Neural progenitor cell (in vitro differentiated cells): ENCODE data around the gene EPN2. TPM values are rescaled to one million over a fixed set of nuclear protein-coding genes. Genes with fewer than 3 reads are reported as not detected.
A peak's percentile ranks its signal among the peaks of the same experiment; 100 is the strongest.

Source experiments
- DNase-seq: peaks from one replicate; pipeline ENCODE4 v3.0.0-alpha.2; 2016; ENCODE audit warnings: low spot score
- H2AFZ ChIP-seq: fragments of 200-600 bp; sonication (generic); replicated peaks from 2 replicates; pipeline ENCODE4 v1.6.1; 2016; ENCODE audit warnings: antibody characterized with exemption
- H3F3A ChIP-seq: fragments of 200-600 bp; sonication (generic); 2 replicates; pipeline ENCODE4 v1.6.1; 2016; ENCODE audit warnings: antibody characterized with exemption, low read depth
- H3K27ac ChIP-seq: fragments of 200-600 bp; sonication (generic); 2 replicates; pipeline ENCODE4 v1.5.1; 2016; ENCODE audit warnings: mild to moderate bottlenecking
- H3K27me3 ChIP-seq: fragments of 200-600 bp; sonication (generic); 2 replicates; pipeline ENCODE4 v1.6.1; 2016; ENCODE audit warnings: mild to moderate bottlenecking, moderate library complexity
- H3K36me3 ChIP-seq: fragments of 200-600 bp; sonication (generic); 2 replicates; pipeline ENCODE4 v1.5.1; 2016
- H3K4me1 ChIP-seq: fragments of 200-600 bp; sonication (generic); 2 replicates; pipeline ENCODE4 v1.6.1; 2016; ENCODE audit warnings: mixed run types
- H3K4me2 ChIP-seq: fragments of 200-600 bp; sonication (generic); 2 replicates; pipeline ENCODE4 v1.6.1; 2016
- H3K4me3 ChIP-seq: fragments of 200-600 bp; sonication (generic); 2 replicates; pipeline ENCODE4 v1.5.1; 2016
- H3K79me2 ChIP-seq: fragments of 200-600 bp; sonication (generic); 2 replicates; pipeline ENCODE4 v1.6.1; 2016; ENCODE audit warnings: low read depth
- H3K9ac ChIP-seq: fragments of 200-600 bp; sonication (generic); 2 replicates; pipeline ENCODE4 v1.6.1; 2016
- H3K9me3 ChIP-seq: fragments of 200-600 bp; sonication (generic); 2 replicates; pipeline ENCODE4 v1.5.1; 2016; ENCODE audit warnings: low read depth
- H4K20me1 ChIP-seq: fragments of 200-600 bp; sonication (generic); 2 replicates; pipeline ENCODE4 v1.6.1; 2016; ENCODE audit warnings: low read depth
- H3K27ac Mint-ChIP-seq: 3 replicates; pipeline ENCODE4 v1.8.0; 2021; ENCODE audit warnings: mixed read lengths
- H3K27me3 Mint-ChIP-seq: 2 replicates; pipeline ENCODE4 v1.8.0; 2022; ENCODE audit warnings: low read depth, mild to moderate bottlenecking, inconsistent platforms, moderate library complexity, mixed read lengths; ENCODE audit not compliant: insufficient read depth
- H3K36me3 Mint-ChIP-seq: 3 replicates; pipeline ENCODE4 v1.8.0; 2021; ENCODE audit warnings: mixed read lengths
- H3K4me1 Mint-ChIP-seq: 3 replicates; pipeline ENCODE4 v1.8.0; 2021; ENCODE audit warnings: mixed read lengths
- H3K4me3 Mint-ChIP-seq: 3 replicates; pipeline ENCODE4 v1.8.0; 2021; ENCODE audit warnings: mild to moderate bottlenecking, moderate library complexity, mixed read lengths
- H3K9me3 Mint-ChIP-seq: 3 replicates; pipeline ENCODE4 v1.8.0; 2020; ENCODE audit warnings: mixed read lengths
- CTCF ChIP-seq: fragments of 200-600 bp; sonication (generic); IDR thresholded peaks from 2 replicates; pipeline ENCODE4 v1.5.1; 2017; ENCODE audit warnings: antibody characterized with exemption, mild to moderate bottlenecking
- EZH2 ChIP-seq: fragments of 200-600 bp; sonication (generic); IDR thresholded peaks from 2 replicates; pipeline ENCODE4 v1.6.1; 2017; ENCODE audit warnings: antibody characterized with exemption, mild to moderate bottlenecking, moderate library complexity
- EZH2phosphoT487 ChIP-seq: fragments of 200-600 bp; sonication (generic); IDR thresholded peaks from 2 replicates; pipeline ENCODE4 v1.6.1; 2017; ENCODE audit warnings: antibody characterized with exemption
- total RNA-seq: library from RNA; depleted of rRNA; stranded (reverse); fragments of >200 nt; gene quantifications from 2 replicates; pipeline ENCODE4 v1.2.3, GENCODE V29; 2015; ENCODE audit warnings: low replicate concordance

The EPN2 gene
- total RNA-seq, 1 donor from 2014 or later = 30.5 TPM

- Histone ChIP-seq H3K9me3 (no peaks in the 10 kb centered on the region), H3K9ac (no peak overlapping the region), H3K27ac (no peak overlapping the region), H3K4me1 (peaks cover 19% of the 10 kb centered on the region), H3K4me3 (no peak overlapping the region), H3K79me2 (peaks cover 97% of the 10 kb centered on the region), H3K36me3 (no peaks in the 10 kb centered on the region), H3K27me3 (no peaks in the 10 kb centered on the region), H3K4me2 (no peak overlapping the region), H3F3A (peaks cover 4% of the 10 kb centered on the region), H2AFZ (no peak overlapping the region), H4K20me1 (peaks cover 79% of the 10 kb centered on the region)
- Mint-ChIP-seq H3K4me1 (peaks cover 26% of the 10 kb centered on the region), H3K9me3 (peaks cover 2% of the 10 kb centered on the region), H3K36me3 (peaks cover 19% of the 10 kb centered on the region), H3K27me3 (peaks cover 2% of the 10 kb centered on the region), H3K4me3 (no peak overlapping the region), H3K27ac (peak overlapping the region; percentile 72)
- no peak for DNase-seq
- TF ChIP-seq EZH2 (no peak), EZH2phosphoT487 (no peak), CTCF (no peak)
These were observed 12.5 kb downstream of the EPN2 start for GRCh38 chr17:19249681-19250080.

- Histone ChIP-seq H3K4me1 (peaks cover 19% of the 10 kb centered on the region), H3K27ac (no peak overlapping the region), H3K79me2 (peaks cover 97% of the 10 kb centered on the region), H3K27me3 (no peaks in the 10 kb centered on the region), H2AFZ (no peak overlapping the region), H3K9me3 (no peaks in the 10 kb centered on the region), H3K4me2 (no peak overlapping the region), H3K4me3 (no peak overlapping the region), H4K20me1 (peaks cover 82% of the 10 kb centered on the region), H3K9ac (no peak overlapping the region), H3F3A (peaks cover 4% of the 10 kb centered on the region), H3K36me3 (no peaks in the 10 kb centered on the region)
- peaks cover 14% of the 10 kb centered on the region for H3K36me3 Mint-ChIP-seq
- H3K27me3 Mint-ChIP-seq = peaks cover 2% of the 10 kb centered on the region
- H3K9me3 Mint-ChIP-seq = peaks cover 2% of the 10 kb centered on the region
- H3K4me3 Mint-ChIP-seq = no peak overlapping the region
- peaks cover 26% of the 10 kb centered on the region for H3K4me1 Mint-ChIP-seq
- DNase-seq = no peak
- H3K27ac Mint-ChIP-seq = no peak overlapping the region
- TF ChIP-seq CTCF = no peak
These were observed 13.4 kb downstream of the EPN2 start for GRCh38 chr17:19250421-19251173.

- Histone ChIP-seq H3K9me3 (no peaks in the 10 kb centered on the region), H3K79me2 (peaks cover 95% of the 10 kb centered on the region), H3K4me3 (no peak overlapping the region), H3K4me2 (no peak overlapping the region), H2AFZ (no peak overlapping the region), H3K27ac (no peak overlapping the region), H3K4me1 (peaks cover 6% of the 10 kb centered on the region), H3K27me3 (no peaks in the 10 kb centered on the region), H3K36me3 (no peaks in the 10 kb centered on the region), H3K9ac (no peak overlapping the region), H4K20me1 (peaks cover 80% of the 10 kb centered on the region), H3F3A (peaks cover 1% of the 10 kb centered on the region)
- Mint-ChIP-seq H3K27me3 (peaks cover 2% of the 10 kb centered on the region), H3K4me3 (no peak overlapping the region), H3K9me3 (peaks cover 2% of the 10 kb centered on the region), H3K36me3 (peaks cover 12% of the 10 kb centered on the region), H3K27ac (no peak overlapping the region), H3K4me1 (peaks cover 28% of the 10 kb centered on the region)
- no peak for DNase-seq
- TF ChIP-seq EZH2 (no peak), CTCF (no peak), EZH2phosphoT487 (no peak)
These were observed 15.9 kb downstream of the EPN2 start for GRCh38 chr17:19253112-19253511.
